GM08714 (cell line): ENCODE measurements around the gene ELOVL5.

Experiments
- H3K4me3 ChIP-seq: fragments of 200-500 bp; sonication (Bioruptor generic); 2 replicates; pipeline ENCODE4 v1.5.1; 2014; ENCODE audit warnings: mild to moderate bottlenecking, low read length, inconsistent platforms
- ZNF274 ChIP-seq: IDR thresholded peaks from 2 replicates; pipeline ENCODE4 v1.6.1; 2012; ENCODE audit warnings: mild to moderate bottlenecking, low read depth, low read length

Gene ELOVL5

GRCh38 chr6:53295176-53295575, 53.6 kb downstream of the ELOVL5 start:
- H3K4me3 ChIP-seq = no peak overlapping the region
- no peak for TF ChIP-seq ZNF274

DNA sequence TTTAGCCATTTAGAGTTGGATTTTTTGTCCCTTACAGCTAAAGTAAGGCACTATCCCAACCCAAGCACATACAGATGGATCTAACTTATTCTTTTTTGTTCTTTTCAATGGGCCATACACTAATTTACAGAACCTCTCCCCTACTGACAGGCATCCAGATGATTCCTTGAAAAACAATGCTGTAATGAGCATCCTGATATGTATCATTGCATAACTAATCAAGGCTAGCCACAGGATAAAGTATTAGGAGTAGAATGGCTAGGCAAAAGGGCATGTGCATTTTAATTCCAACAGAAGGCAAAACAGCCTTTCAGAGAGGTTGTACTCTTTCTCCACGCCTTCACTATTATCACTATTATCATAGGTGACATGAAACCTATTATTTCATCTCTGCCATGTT, 54.1 kb downstream of the ELOVL5 start:
- no peak for TF ChIP-seq ZNF274
- no peak overlapping the region for H3K4me3 ChIP-seq

- H3K4me3 ChIP-seq = no peak overlapping the region
- TF ChIP-seq ZNF274 = no peak
Measured at GRCh38 chr6:53294095-53294494, 54.7 kb downstream of the ELOVL5 start.

- TF ChIP-seq ZNF274 = no peak
- H3K4me3 ChIP-seq = no peak overlapping the region
Measured at GRCh38 chr6:53293691-53294090, 55.1 kb downstream of the ELOVL5 start.

GRCh38 chr6:53290537-53291510, 57.9 kb downstream of the ELOVL5 start:
- TF ChIP-seq ZNF274 = no peak
- no peak overlapping the region for H3K4me3 ChIP-seq

GRCh38 chr6:53287336-53288225, 61.2 kb downstream of the ELOVL5 start:
- no peak for TF ChIP-seq ZNF274
- no peak overlapping the region for H3K4me3 ChIP-seq

DNA sequence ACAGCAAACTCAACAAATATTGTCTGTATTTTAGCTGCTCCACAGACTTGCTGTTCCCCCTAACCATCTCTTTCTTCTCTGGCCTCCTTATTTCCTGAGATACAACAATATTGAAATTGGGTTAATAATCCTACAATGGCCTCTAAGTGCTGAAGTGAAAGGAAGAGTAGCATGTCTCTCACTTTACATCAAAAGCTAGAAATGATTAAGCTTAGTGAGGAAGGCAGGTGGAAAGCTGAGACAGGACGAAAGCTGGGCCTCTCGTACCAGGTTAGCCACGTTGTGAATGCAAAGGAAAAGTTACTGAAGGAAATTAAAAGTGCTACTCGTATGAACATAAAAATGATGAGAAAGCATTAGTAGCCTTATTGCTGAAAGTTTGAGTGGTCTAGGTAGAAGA, 63.8 kb downstream of the ELOVL5 start:
- peak overlapping the region; percentile 5; the same call in 1 of the 2 replicates for H3K4me3 ChIP-seq
- no peak for TF ChIP-seq ZNF274

GRCh38 chr6:53282741-53283140, 66.0 kb downstream of the ELOVL5 start:
- TF ChIP-seq ZNF274 = no peak
- no peak overlapping the region for H3K4me3 ChIP-seq

DNA sequence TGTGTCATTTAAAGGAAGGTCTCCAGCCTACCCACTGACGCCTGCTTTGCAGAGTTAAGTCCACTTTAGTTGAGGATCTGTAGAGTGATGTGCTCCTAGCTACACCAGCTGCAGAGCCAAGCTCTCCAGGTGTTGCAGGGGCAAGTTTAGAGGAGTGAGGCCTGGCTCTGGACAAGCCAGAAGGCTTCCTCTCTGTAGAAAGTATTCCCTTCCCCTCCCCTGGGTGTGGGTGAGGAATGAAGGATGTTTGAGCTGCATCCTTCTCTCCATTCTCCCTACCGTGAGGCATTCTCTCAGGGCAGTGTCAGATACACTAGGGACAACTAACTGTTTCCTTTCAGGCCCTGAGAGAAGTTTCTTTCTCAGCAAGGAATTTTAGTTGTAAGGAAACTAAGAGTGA, 66.5 kb downstream of the ELOVL5 start:
- no peak overlapping the region for H3K4me3 ChIP-seq
- TF ChIP-seq ZNF274 = no peak

DNA sequence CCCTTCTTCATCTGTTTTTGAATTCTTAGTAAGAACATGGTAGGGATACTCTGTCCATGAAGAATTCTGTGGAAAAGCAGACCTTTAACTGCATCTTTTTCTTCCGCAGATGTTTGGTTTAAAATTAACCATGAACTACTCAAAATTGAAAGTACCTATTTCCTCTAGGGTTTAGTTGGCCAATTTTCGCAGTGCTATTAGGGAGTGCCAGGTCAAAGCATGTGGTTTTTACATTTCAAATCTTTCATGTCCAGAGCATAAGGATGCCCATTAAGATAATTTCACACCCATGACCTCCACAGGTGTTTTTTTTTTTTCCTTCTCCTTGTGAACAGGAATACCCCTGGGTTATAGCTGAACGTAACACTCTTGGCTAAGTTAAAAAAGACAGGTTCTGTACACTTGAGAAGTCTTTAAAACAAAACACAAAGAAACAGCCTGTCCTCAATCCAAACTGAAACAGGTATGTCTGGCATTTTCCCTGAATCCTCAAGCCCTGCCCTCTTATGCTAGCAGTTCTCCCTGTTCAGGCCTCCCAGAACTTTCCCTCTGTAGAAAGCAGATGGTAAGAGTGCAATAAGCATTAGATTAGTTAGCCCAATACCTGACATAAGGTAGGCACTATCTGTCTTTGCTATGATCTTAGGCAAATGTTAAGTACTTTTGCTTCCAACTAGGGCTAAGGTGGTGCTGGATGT, 67.1 kb downstream of the ELOVL5 start:
- TF ChIP-seq ZNF274 = no peak
- H3K4me3 ChIP-seq = 0 out of 2 replicates have a peak overlapping the region, but pooled peaks have one; percentile 13

- H3K4me3 ChIP-seq = no peak overlapping the region
- TF ChIP-seq ZNF274 = no peak
Measured at GRCh38 chr6:53280207-53280606, 68.5 kb downstream of the ELOVL5 start.

DNA sequence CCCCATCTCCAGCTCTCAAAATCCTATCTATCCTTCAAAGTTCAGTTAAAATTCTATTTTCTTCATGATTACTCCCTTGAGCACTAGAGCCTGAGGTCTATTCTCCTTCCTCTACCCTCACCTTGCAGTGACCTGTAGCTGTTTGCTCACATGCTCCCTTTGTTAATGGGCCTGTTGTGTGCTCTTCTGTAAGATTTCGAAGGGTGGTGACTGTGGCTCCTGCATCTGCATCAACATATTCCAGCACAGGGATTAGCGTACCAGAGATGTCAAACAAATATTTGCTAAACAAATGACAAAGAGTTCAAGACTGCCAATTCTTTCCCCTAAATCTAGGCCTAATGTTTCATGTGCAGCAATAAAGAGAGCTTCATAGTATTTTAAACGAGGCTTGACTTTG, 69.5 kb downstream of the ELOVL5 start:
- no peak for TF ChIP-seq ZNF274
- no peak overlapping the region for H3K4me3 ChIP-seq

GRCh38 chr6:53273370-53273769, 75.4 kb downstream of the ELOVL5 start:
- TF ChIP-seq ZNF274 = no peak
- H3K4me3 ChIP-seq = no peak overlapping the region

DNA sequence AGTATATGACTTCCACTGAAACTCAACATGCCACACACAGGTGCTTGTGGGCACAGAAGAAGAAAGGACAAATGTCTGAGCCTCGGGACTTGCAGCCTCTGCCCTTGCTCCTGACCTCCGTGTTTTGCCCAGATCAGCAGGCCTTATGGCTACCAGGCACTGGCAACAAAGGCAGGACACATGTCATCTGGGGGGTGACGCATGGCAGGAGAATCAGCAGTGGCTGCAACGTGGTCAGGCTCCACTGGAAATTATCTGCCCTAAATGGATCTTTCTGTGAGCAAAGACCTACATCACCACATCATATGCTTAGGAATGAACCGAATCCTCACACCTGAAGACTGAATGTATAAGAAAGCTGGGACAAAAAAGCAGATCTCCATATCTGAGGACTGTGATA, 78.9 kb downstream of the ELOVL5 start:
- no peak overlapping the region for H3K4me3 ChIP-seq
- no peak for TF ChIP-seq ZNF274
